Measurements from ENCODE around the gene C6orf52. TPM values are rescaled to one million over a fixed set of nuclear protein-coding genes. Genes with fewer than 3 reads are reported as not detected.
A peak's percentile ranks its signal among the peaks of the same experiment; 100 is the strongest.

C6orf52 gene
- total and polyA plus RNA-seq, 9 of the 15 experiments (the other 6 are each of a cell fraction or from before 2014, with no cell fraction given): 6.7 to 37.0 (median 11.1) TPM

- TF ChIP-seq CHD7 (IDR thresholded peaks at IDR 0.05; ENCODE audit: low read depth, low read length) (no peak), ZNF561 (CRISPR knock-in tag; conservative IDR thresholded peaks at IDR 0.05) (no peak), CREB1 (IDR thresholded peaks at IDR 0.05) (peak; percentile 98), CREB1 (CRISPR knock-in tag; IDR thresholded peaks at IDR 0.05) (peak; percentile 99), ILF3 (IDR thresholded peaks at IDR 0.05; ENCODE audit: borderline replicate concordance) (no peak), MXI1 (IDR thresholded peaks at IDR 0.05; ENCODE audit: low read depth, low read length) (peak; percentile 95), FOXA1 (IDR thresholded peaks at IDR 0.05; ENCODE audit: borderline replicate concordance) (no peak), FOXK2 (conservative IDR thresholded peaks at IDR 0.05 in 1 of 2, IDR thresholded peaks at IDR 0.05 in 1 of 2; ENCODE audit: low read depth in 2 of 2) (peak; percentile 95 to 98), ELF2 (CRISPR knock-in tag; IDR thresholded peaks at IDR 0.05) (peak; percentile 81), ZNF57 (CRISPR knock-in tag; IDR thresholded peaks at IDR 0.05) (no peak), CC2D1A (IDR thresholded peaks at IDR 0.05) (peak; percentile 85), PCBP1 (IDR thresholded peaks at IDR 0.05; ENCODE audit: low read depth, low read length, poor library complexity, severe bottlenecking) (no peak), ZNF124 (CRISPR knock-in tag; IDR thresholded peaks at IDR 0.05) (no peak)
Measured at GRCh38 chr6:10694302-10695085, at the start of gene C6orf52, which contains the start of gene PAK1IP1 (continued).
